RWPE2 (cell line): ENCODE measurements around the gene ASIP.
A peak's percentile ranks its signal among the peaks of the same experiment; 100 is the strongest.
"Not testable (repeated sequence)": the region's sequence is repeated elsewhere in the genome, so short reads cannot be mapped to it uniquely, and the experiment has no call there.

ENCODE experiments used
- ATAC-seq: fragments of 200-7000 bp; cut with Tn5 transposase; 3 replicates; pipeline ENCODE4 v1.9.1; 2021; ENCODE audit warnings: low read depth
- DNase-seq: peaks from one replicate; pipeline ENCODE4 v3.0.0-alpha.2; 2020; ENCODE audit warnings: low spot score
- H3K27ac ChIP-seq: fragments of 450-650 bp; 2 replicates; pipeline ENCODE4 v1.5.1; 2017; ENCODE audit warnings: mild to moderate bottlenecking; ENCODE audit not compliant: poor library complexity, severe bottlenecking
- H3K27me3 ChIP-seq: fragments of 250-450 bp; sonication (Bioruptor Pico); 2 replicates; pipeline ENCODE4 v1.5.1; 2021; ENCODE audit warnings: mild to moderate bottlenecking, moderate library complexity; ENCODE audit not compliant: insufficient read depth, poor library complexity, severe bottlenecking
- H3K36me3 ChIP-seq: fragments of 250-450 bp; sonication (Bioruptor Pico); 2 replicates; pipeline ENCODE4 v1.5.1; 2020; ENCODE audit warnings: low read depth, mild to moderate bottlenecking, moderate library complexity
- H3K4me1 ChIP-seq: fragments of 250-450 bp; sonication (Bioruptor Pico); 2 replicates; pipeline ENCODE4 v1.5.1; 2021; ENCODE audit warnings: mild to moderate bottlenecking, moderate library complexity; ENCODE audit not compliant: insufficient read depth, poor library complexity, severe bottlenecking
- H3K4me3 ChIP-seq: fragments of 250-450 bp; sonication (Bioruptor Pico); 2 replicates; pipeline ENCODE4 v1.5.1; 2021; ENCODE audit warnings: mild to moderate bottlenecking, moderate library complexity; ENCODE audit not compliant: severe bottlenecking
- H3K9me3 ChIP-seq: fragments of 250-450 bp; sonication (Bioruptor Pico); 2 replicates; pipeline ENCODE4 v1.5.1; 2021; ENCODE audit warnings: mild to moderate bottlenecking, moderate library complexity; ENCODE audit not compliant: severe bottlenecking
- TF ChIP-seq, protein P1 (sequence below): fragments of 450-650 bp; IDR thresholded peaks from one replicate; pipeline ENCODE4 v1.5.1; 2017; ENCODE audit warnings: mild to moderate bottlenecking, moderate library complexity; ENCODE audit not compliant: poor library complexity, severe bottlenecking

Gene ASIP

DNA sequence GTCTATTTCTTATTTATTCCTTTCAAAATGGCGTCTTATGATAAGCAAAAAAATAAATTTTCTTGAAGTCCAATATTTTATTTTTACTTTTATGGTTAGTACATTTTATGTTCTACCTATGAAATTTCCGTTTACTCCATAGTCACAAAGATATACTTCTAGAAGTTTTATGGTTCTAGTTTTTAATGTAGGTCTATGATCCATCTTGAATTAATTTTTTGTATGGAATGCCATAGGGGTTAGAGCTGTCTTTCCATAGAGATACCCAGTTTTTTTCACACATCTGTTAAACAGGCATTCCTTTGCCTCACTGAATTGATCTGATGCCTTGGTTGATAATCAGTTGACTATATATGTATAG is 24.9 kb upstream of the ASIP start:
- DNase-seq (no peak), ATAC-seq (no peak)
- TF ChIP-seq, protein P1, sequence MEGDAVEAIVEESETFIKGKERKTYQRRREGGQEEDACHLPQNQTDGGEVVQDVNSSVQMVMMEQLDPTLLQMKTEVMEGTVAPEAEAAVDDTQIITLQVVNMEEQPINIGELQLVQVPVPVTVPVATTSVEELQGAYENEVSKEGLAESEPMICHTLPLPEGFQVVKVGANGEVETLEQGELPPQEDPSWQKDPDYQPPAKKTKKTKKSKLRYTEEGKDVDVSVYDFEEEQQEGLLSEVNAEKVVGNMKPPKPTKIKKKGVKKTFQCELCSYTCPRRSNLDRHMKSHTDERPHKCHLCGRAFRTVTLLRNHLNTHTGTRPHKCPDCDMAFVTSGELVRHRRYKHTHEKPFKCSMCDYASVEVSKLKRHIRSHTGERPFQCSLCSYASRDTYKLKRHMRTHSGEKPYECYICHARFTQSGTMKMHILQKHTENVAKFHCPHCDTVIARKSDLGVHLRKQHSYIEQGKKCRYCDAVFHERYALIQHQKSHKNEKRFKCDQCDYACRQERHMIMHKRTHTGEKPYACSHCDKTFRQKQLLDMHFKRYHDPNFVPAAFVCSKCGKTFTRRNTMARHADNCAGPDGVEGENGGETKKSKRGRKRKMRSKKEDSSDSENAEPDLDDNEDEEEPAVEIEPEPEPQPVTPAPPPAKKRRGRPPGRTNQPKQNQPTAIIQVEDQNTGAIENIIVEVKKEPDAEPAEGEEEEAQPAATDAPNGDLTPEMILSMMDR = no peak
- Histone ChIP-seq H3K27ac (no peak overlapping the region), H3K36me3 (no peaks in the 10 kb centered on the region), H3K27me3 (no peaks in the 10 kb centered on the region), H3K4me1 (peaks cover 17% of the 10 kb centered on the region), H3K4me3 (peak overlapping the region; percentile 22), H3K9me3 (peaks cover 9% of the 10 kb centered on the region)

DNA sequence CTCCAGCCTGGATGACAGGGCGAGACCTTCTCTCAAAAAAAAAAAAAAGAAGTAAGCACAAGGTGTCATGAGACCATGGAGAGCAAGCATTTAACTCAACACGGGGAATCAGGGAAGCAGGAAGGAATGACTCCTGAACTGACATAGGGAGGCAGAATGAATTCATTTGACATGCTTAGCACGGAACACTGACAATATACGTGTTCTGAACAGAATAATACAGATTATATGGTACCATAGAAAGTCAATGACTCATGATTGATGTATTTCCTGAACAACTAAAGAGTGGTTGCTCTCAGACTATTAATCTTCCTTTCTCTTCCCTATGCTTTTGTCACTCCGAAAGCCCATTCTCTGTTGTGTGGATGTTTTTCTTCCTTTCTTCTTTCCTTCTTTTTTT is 20.7 kb upstream of the ASIP start:
- Histone ChIP-seq H3K27me3 (peaks cover under 1% of the 10 kb centered on the region), H3K4me1 (peaks cover 23% of the 10 kb centered on the region), H3K36me3 (no peaks in the 10 kb centered on the region), H3K4me3 (no peak overlapping the region), H3K27ac (peak overlapping the region; percentile 7), H3K9me3 (no peaks in the 10 kb centered on the region)
- TF ChIP-seq, protein P1 = no peak
- ATAC-seq (peak; percentile 58), DNase-seq (no peak)

DNA sequence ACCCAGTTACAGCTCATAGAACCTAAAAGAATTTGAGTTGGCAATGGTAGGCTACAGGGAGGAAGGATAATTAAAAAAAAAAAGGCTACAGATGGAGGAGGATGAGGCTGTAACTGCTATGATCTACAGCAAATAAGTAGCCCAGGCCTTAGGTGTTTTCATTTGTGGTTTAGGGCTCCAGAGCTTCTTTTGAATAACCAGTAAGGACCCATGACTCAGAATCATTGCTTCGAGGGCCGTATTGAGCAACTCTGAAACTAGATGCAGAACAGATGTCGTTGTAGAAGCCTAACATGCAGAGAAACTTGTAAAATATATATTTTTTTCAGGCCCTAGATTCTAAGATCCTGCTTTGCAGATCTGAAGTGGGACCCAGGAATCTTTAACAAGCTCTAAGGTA is 19.0 kb upstream of the ASIP start:
- DNase-seq = no peak
- H3K4me3 ChIP-seq = no peak overlapping the region
- H3K27me3 ChIP-seq = peaks cover 2% of the 10 kb centered on the region
- peaks cover 16% of the 10 kb centered on the region for H3K4me1 ChIP-seq
- H3K27ac ChIP-seq = peak overlapping the region; percentile 7
- ATAC-seq = peak; percentile 86
- TF ChIP-seq, protein P1 = no peak
- H3K9me3 ChIP-seq = no peaks in the 10 kb centered on the region
- no peaks in the 10 kb centered on the region for H3K36me3 ChIP-seq

DNA sequence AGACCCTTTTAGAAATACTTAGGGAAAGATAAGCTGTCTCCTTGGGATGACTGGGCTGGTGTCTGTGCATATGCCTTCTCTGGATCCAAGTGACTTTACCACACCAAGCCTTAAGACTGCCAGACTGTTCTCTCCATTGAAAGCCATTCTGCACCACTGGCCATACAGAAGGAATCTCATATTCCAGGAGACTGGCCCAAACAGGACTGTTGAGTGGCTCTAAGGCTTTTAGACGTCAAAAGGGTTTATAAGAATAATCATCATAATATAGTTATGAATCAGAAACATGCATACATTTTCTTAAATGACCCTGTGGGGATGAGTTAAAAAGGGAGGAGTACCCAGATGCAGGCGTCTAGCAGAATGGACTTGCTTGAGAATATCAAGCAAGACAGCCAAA is 17.0 kb upstream of the ASIP start:
- not testable (repeated sequence) for H3K27ac ChIP-seq, H3K4me3 ChIP-seq, H3K9me3 ChIP-seq, DNase-seq, ATAC-seq, H3K36me3 ChIP-seq, H3K27me3 ChIP-seq
- H3K4me1 ChIP-seq = peaks cover 16% of the 10 kb centered on the region

DNA sequence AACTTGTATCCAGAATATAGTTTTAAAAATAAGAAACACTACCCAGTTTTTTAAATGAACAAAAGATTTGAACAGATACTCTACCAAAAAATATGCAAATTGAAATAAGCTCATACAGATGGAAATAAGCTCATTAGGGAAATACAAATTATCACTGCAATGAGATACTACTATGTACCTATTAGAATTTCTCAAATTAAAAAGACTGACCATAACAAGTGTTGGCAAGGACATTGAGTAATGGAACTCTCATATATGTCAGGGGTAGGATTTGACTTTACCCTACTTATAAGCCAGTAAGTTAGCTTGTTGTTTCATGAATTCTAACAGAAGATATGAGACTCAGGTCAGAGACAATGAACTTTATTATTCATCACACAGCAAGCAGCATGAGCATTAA is 9.6 kb upstream of the ASIP start:
- H3K27me3 ChIP-seq = no peaks in the 10 kb centered on the region
- TF ChIP-seq, protein P1 = no peak
- H3K4me1 ChIP-seq = no peaks in the 10 kb centered on the region
- no peak for DNase-seq
- H3K4me3 ChIP-seq = no peak overlapping the region
- H3K27ac ChIP-seq = no peak overlapping the region
- peaks cover under 1% of the 10 kb centered on the region for H3K9me3 ChIP-seq
- ATAC-seq = no peak
- no peaks in the 10 kb centered on the region for H3K36me3 ChIP-seq
